ENCODE data around the gene SGMS1. TPM values are rescaled to one million over a fixed set of nuclear protein-coding genes. Genes with fewer than 3 reads are reported as not detected.

Gene SGMS1
- total and polyA plus RNA-seq, 2 donors from 2014 or later, result 13.6 to 100 TPM

DNA sequence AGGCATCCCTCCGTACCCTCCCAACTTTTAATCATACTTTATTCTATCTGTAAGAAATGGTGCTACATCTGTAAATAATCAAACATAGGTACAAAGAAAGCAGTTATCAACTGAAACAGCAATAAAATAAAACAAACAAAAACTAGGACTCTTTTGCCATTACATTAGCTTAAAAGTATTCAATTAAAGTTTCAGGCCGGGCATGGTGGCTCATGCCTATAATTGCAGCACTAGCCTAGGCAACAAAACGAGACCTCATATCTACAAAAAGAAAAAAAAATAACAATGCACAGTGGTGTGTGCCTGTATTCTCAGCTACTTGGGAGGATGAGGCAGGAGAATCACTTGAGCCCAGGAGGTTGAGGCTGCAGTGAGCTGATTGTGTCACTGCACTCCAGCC, 161.9 kb downstream of the SGMS1 start:
- no peak overlapping the region for H3K27ac ChIP-seq (ENCODE audit: low read depth in 2 of 2, low read length in 2 of 2)
- H3K4me3 ChIP-seq (ENCODE audit: low read length in 3 of 3), result no peak overlapping the region
- DNase-seq, result no peak
- intact Hi-C loops (cut with DNase I), result no loop called here
- TF ChIP-seq, protein P1, sequence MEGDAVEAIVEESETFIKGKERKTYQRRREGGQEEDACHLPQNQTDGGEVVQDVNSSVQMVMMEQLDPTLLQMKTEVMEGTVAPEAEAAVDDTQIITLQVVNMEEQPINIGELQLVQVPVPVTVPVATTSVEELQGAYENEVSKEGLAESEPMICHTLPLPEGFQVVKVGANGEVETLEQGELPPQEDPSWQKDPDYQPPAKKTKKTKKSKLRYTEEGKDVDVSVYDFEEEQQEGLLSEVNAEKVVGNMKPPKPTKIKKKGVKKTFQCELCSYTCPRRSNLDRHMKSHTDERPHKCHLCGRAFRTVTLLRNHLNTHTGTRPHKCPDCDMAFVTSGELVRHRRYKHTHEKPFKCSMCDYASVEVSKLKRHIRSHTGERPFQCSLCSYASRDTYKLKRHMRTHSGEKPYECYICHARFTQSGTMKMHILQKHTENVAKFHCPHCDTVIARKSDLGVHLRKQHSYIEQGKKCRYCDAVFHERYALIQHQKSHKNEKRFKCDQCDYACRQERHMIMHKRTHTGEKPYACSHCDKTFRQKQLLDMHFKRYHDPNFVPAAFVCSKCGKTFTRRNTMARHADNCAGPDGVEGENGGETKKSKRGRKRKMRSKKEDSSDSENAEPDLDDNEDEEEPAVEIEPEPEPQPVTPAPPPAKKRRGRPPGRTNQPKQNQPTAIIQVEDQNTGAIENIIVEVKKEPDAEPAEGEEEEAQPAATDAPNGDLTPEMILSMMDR (IDR thresholded peaks at IDR 0.05; ENCODE audit: borderline replicate concordance, extremely low read depth, insufficient read depth), result no peak
- no peak for FAIRE-seq
- H3K4me1 ChIP-seq (ENCODE audit: control insufficient read depth in 2 of 3, insufficient read depth in 2 of 3, low read depth in 1 of 3, low read length in 3 of 3), result no peaks in the 10 kb centered on the region
- no peaks in the 10 kb centered on the region for H3K27me3 ChIP-seq (ENCODE audit: control insufficient read depth, insufficient read depth, low read length)
- peaks cover 0 to 10% (median 3%) of the 10 kb centered on the region in 3 donors for H3K36me3 ChIP-seq (ENCODE audit: control insufficient read depth in 2 of 3, insufficient read depth in 3 of 3, low read length in 3 of 3)
- H3K9ac ChIP-seq (ENCODE audit: low read length in 3 of 3), result no peak overlapping the region
- no peaks in the 10 kb centered on the region for H3K9me3 ChIP-seq (ENCODE audit: control insufficient read depth in 2 of 3, insufficient read depth in 1 of 3, low read length in 3 of 3)

DNA sequence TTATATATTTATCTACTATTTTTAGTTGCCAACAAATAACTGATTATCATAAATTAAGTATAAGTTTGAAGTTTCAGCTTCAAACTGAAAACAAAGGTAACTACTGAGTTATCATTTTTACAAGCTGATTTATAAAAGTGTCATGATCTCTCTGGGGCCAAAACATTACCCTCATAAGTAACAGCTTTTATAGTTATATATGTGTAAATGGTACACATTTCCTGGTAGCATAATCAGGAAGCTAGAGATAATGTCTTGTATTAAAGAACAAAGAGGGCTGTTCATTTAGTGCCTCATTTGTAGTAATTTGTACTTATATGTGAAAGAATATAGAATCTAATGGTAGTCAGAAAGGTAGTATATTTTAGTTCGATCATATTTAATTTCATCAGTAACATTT, 162.6 kb downstream of the SGMS1 start:
- H3K27me3 ChIP-seq (ENCODE audit: control insufficient read depth, insufficient read depth, low read length), result no peaks in the 10 kb centered on the region
- FAIRE-seq (no peak), DNase-seq (no peak)
- no peak overlapping the region for H3K9ac ChIP-seq (ENCODE audit: low read length in 3 of 3)
- TF ChIP-seq, protein P1 (IDR thresholded peaks at IDR 0.05; ENCODE audit: borderline replicate concordance, extremely low read depth, insufficient read depth), result no peak
- no peak overlapping the region for H3K4me3 ChIP-seq (ENCODE audit: low read length in 3 of 3)
- intact Hi-C loops (cut with DNase I), result no loop called here
- H3K9me3 ChIP-seq (ENCODE audit: control insufficient read depth in 2 of 3, insufficient read depth in 1 of 3, low read length in 3 of 3), result no peaks in the 10 kb centered on the region
- peaks cover 0 to 10% (median 3%) of the 10 kb centered on the region in 3 donors for H3K36me3 ChIP-seq (ENCODE audit: control insufficient read depth in 2 of 3, insufficient read depth in 3 of 3, low read length in 3 of 3)
- no peak overlapping the region for H3K27ac ChIP-seq (ENCODE audit: low read depth in 2 of 2, low read length in 2 of 2)
- H3K4me1 ChIP-seq (ENCODE audit: control insufficient read depth in 2 of 3, insufficient read depth in 2 of 3, low read depth in 1 of 3, low read length in 3 of 3), result no peaks in the 10 kb centered on the region

DNA sequence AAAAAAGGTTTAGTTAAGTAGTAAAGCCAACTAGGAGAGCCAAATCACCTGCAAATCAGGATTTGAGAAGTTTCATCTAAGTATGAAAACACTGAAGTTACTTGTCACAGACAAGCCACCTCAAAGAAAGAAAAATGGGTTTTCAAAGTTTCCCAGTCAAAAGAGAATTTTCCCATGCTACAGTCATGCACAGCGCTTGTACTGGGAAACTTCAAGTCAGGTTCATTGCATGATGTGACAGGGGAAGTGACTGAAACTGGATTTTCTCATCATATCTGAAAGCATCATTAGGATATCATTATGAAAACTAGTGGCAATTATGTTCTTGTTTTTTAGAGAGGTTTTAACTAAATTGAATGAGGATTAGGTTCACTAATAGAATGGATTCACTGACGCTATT, 167.0 kb downstream of the SGMS1 start:
- H3K9me3 ChIP-seq (ENCODE audit: control insufficient read depth in 2 of 3, insufficient read depth in 1 of 3, low read length in 3 of 3), result no peaks in the 10 kb centered on the region
- no peak for FAIRE-seq
- intact Hi-C loops (cut with DNase I), result no loop called here

More for the DNA sequence above, 167.0 kb downstream of the SGMS1 start:
- Histone ChIP-seq H3K4me3 (ENCODE audit: low read length in 3 of 3) (no peak overlapping the region), H3K27me3 (ENCODE audit: control insufficient read depth, insufficient read depth, low read length) (no peaks in the 10 kb centered on the region), H3K9ac (ENCODE audit: low read length in 3 of 3) (no peak overlapping the region), H3K4me1 (ENCODE audit: control insufficient read depth in 2 of 3, insufficient read depth in 2 of 3, low read depth in 1 of 3, low read length in 3 of 3) (no peaks in the 10 kb centered on the region), H3K36me3 (ENCODE audit: control insufficient read depth in 2 of 3, insufficient read depth in 3 of 3, low read length in 3 of 3) (peaks cover 0 to 10% (median 3%) of the 10 kb centered on the region in 3 donors), H3K27ac (ENCODE audit: low read depth in 2 of 2, low read length in 2 of 2) (no peak overlapping the region)
- no peak for DNase-seq
- TF ChIP-seq, protein P1 (IDR thresholded peaks at IDR 0.05; ENCODE audit: borderline replicate concordance, extremely low read depth, insufficient read depth), result no peak
